Vagina (tissue), 2 donors: Measurements from ENCODE around the gene OTOP1.

Source experiments
- CTCF ChIP-seq, 3 experiments: fragments of 450-650 bp in 2 of 3; fragments of 200-600 bp in 1 of 3; sonication (generic) in 1 of 3; IDR thresholded peaks; one replicate each; pipeline ENCODE4 v1.5.1; 2017 to 2019; ENCODE audit warnings: antibody characterized with exemption in 3 of 3, mild to moderate bottlenecking in 2 of 3, moderate library complexity in 2 of 3
- POLR2AphosphoS5 ChIP-seq, 2 donors: sonication (generic); formaldehyde crosslinking; IDR thresholded peaks; one replicate each; pipeline ENCODE4 v1.9.0; 2017; ENCODE audit warnings: antibody characterized with exemption in 2 of 2, mild to moderate bottlenecking in 2 of 2, low read depth in 1 of 2; ENCODE audit not compliant: insufficient read depth in 1 of 2

GRCh38 chr4:4225915-4226605 is 669 bp downstream of the OTOP1 start:
- TF ChIP-seq CTCF (IDR thresholded peaks at IDR 0.05) = no peak
- TF ChIP-seq POLR2AphosphoS5 (IDR thresholded peaks at IDR 0.05; ENCODE audit: insufficient read depth in 1 of 2, low read depth in 1 of 2) = no peak
